Glutamatergic neuron (in vitro differentiated cells): ENCODE data around the gene CDK14. TPM values are rescaled to one million over a fixed set of nuclear protein-coding genes. Genes with fewer than 3 reads are reported as not detected.
A peak's percentile ranks its signal among the peaks of the same experiment; 100 is the strongest.

ENCODE experiments used
- DNase-seq: peaks from one replicate; pipeline ENCODE4 v3.0.0; 2022
- H3K27ac Mint-ChIP-seq: one replicate; pipeline ENCODE4 v1.8.0; 2020; ENCODE audit warnings: mild to moderate bottlenecking, mixed read lengths, inconsistent platforms; ENCODE audit not compliant: unreplicated experiment
- H3K27me3 Mint-ChIP-seq: one replicate; pipeline ENCODE4 v1.8.0; 2020; ENCODE audit warnings: mild to moderate bottlenecking, moderate library complexity, mixed read lengths, inconsistent platforms; ENCODE audit not compliant: unreplicated experiment
- H3K36me3 Mint-ChIP-seq: one replicate; pipeline ENCODE4 v1.8.0; 2020; ENCODE audit warnings: mild to moderate bottlenecking, mixed read lengths, inconsistent platforms; ENCODE audit not compliant: unreplicated experiment
- H3K4me1 Mint-ChIP-seq: one replicate; pipeline ENCODE4 v1.8.0; 2020; ENCODE audit warnings: mild to moderate bottlenecking, low read depth, mixed read lengths, inconsistent platforms; ENCODE audit not compliant: unreplicated experiment
- H3K4me3 Mint-ChIP-seq: one replicate; pipeline ENCODE4 v1.8.0; 2020; ENCODE audit warnings: mild to moderate bottlenecking, mixed read lengths, inconsistent platforms; ENCODE audit not compliant: unreplicated experiment
- H3K9me3 Mint-ChIP-seq: one replicate; pipeline ENCODE4 v1.8.0; 2020; ENCODE audit warnings: mild to moderate bottlenecking, moderate library complexity, mixed read lengths, inconsistent platforms; ENCODE audit not compliant: unreplicated experiment
- total RNA-seq: library from RNA; stranded (reverse); fragmentation: NEBNext Ultra II Directional; extraction: Animal tissue kit (Norgen Biotek cat#: 25700); gene quantifications from one replicate; pipeline ENCODE4 v1.2.1, GENCODE V29; 2021; ENCODE audit not compliant: unreplicated experiment
- TF ChIP-seq, protein P1 (sequence below): fragments of 200-600 bp; sonication (generic); IDR thresholded peaks from one replicate; pipeline ENCODE4 v1.5.0; 2021; ENCODE audit not compliant: partially characterized antibody, unreplicated experiment

Gene CDK14
- total RNA-seq, 1 donor from 2014 or later: 96.5 TPM

DNA sequence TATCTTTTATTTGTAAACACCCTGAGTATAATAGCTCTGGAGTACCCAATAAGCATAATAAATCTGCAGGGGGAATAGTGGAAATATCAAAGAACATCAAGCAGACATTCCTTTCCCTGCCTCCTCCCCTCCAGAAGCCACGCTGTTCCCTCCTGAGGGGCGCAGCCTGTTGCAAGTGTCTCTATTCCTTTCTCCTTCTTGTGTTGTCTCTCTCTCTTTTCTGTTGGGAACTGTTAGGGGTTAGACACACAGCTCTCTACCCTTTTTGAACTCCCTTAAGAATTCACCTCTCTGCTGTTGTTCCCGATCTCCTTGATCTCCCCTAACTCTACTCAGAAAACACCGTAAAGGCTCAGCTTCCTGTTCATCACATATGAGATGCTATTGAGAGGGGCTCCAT, 490.1 kb downstream of the CDK14 start:
- TF ChIP-seq, protein P1, sequence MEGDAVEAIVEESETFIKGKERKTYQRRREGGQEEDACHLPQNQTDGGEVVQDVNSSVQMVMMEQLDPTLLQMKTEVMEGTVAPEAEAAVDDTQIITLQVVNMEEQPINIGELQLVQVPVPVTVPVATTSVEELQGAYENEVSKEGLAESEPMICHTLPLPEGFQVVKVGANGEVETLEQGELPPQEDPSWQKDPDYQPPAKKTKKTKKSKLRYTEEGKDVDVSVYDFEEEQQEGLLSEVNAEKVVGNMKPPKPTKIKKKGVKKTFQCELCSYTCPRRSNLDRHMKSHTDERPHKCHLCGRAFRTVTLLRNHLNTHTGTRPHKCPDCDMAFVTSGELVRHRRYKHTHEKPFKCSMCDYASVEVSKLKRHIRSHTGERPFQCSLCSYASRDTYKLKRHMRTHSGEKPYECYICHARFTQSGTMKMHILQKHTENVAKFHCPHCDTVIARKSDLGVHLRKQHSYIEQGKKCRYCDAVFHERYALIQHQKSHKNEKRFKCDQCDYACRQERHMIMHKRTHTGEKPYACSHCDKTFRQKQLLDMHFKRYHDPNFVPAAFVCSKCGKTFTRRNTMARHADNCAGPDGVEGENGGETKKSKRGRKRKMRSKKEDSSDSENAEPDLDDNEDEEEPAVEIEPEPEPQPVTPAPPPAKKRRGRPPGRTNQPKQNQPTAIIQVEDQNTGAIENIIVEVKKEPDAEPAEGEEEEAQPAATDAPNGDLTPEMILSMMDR: no peak
- no peak for DNase-seq
- Mint-ChIP-seq H3K27me3 (no peaks in the 10 kb centered on the region), H3K9me3 (no peaks in the 10 kb centered on the region), H3K27ac (no peak overlapping the region), H3K4me1 (peaks cover 2% of the 10 kb centered on the region), H3K36me3 (no peaks in the 10 kb centered on the region), H3K4me3 (no peak overlapping the region)

DNA sequence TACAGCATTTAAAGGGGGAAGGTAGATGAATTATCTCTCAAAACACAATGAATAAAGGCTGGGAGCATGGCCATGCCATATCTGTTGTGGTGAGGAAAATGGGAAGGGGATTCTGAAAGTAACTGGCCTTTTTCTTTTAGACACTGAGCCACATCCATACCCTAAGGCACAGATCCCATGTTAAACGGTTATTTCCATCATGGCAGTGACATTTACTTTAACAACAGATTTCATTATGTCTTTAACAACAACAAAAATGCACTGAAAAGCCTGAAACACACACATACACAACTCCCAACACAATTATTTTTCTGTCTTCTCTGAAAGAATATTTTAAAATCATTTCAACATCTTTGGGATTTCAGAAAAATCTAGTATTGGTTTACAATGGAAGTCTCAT, 492.0 kb downstream of the CDK14 start:
- Mint-ChIP-seq H3K4me3 (no peak overlapping the region), H3K27ac (no peak overlapping the region), H3K4me1 (peaks cover 2% of the 10 kb centered on the region), H3K9me3 (no peaks in the 10 kb centered on the region), H3K27me3 (no peaks in the 10 kb centered on the region), H3K36me3 (no peaks in the 10 kb centered on the region)
- DNase-seq: no peak
- TF ChIP-seq, protein P1: no peak

DNA sequence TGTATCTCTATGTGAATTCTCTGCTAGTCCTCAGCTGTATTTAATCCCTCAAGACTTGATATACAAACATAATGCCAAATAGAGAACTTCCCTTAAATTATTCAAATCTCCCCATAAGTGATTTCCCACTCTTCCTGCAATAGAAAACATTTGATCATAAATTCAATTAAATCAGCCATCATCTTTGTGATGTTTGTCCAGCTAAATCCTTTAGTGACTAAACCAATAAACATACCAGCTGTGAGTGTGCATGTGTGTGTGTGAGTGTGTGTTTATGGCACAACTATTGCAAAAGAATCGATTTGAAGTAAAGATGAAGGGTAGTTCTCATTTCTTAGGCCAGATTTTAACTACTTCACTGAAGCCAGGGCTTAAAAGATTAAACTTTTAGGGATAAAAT, 492.6 kb downstream of the CDK14 start:
- DNase-seq: no peak
- Mint-ChIP-seq H3K27me3 (no peaks in the 10 kb centered on the region), H3K9me3 (no peaks in the 10 kb centered on the region), H3K4me1 (peaks cover 2% of the 10 kb centered on the region), H3K4me3 (no peak overlapping the region), H3K27ac (no peak overlapping the region), H3K36me3 (no peaks in the 10 kb centered on the region)
- TF ChIP-seq, protein P1: no peak

DNA sequence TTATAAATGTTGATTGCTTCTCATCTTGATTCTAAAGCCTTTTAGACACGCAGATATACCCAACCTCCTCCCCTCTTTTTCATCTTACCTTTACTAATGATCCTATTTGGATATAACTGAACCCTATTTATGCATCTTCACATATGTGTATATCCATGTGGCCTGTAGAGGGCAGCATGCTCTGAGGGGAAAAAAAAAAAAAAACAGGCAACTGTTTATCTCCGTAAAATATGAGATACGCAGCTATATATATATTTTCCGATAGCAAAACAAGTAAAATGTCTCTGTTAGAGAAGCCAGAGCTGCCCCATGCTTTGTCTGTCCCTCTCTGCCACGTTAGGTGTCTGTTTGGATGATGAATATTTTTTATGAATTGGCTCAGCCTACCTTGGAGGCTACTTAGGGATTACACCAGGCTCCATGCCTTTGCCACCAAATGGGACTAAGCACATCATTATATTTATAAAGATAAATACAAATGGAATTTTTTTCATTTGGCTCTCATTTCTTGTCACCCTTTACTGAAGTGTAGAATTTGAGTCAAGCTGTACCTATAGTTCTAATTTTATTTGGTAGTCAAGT, 493.4 kb downstream of the CDK14 start:
- Mint-ChIP-seq H3K36me3 (no peaks in the 10 kb centered on the region), H3K4me3 (no peak overlapping the region), H3K27ac (no peak overlapping the region), H3K4me1 (peaks cover 2% of the 10 kb centered on the region), H3K9me3 (no peaks in the 10 kb centered on the region), H3K27me3 (no peaks in the 10 kb centered on the region)
- no peak for DNase-seq
- TF ChIP-seq, protein P1: peak; percentile 88

DNA sequence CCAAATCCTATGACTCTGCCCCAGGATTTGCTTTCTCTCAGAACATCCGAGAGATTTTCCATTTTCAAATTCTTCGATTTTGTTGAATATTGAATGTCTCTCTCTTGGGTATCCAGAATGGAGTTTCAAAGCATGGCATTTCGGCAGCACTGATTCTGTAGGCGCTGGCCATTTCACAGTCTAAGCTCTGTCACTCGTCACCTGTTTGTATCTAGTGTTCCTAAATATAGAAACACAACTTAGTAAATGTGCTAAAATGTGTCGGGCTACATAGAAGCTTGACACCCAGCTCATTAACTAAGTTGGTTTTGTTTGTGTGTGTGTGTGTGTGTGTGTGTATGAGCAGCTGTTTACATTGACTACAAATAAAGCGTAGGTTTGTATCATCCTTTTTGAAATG, 494.6 kb downstream of the CDK14 start:
- Mint-ChIP-seq H3K27ac (no peak overlapping the region), H3K4me3 (no peak overlapping the region), H3K9me3 (no peaks in the 10 kb centered on the region), H3K36me3 (no peaks in the 10 kb centered on the region), H3K4me1 (peaks cover 2% of the 10 kb centered on the region), H3K27me3 (no peaks in the 10 kb centered on the region)
- TF ChIP-seq, protein P1: no peak
- DNase-seq: no peak
